Measurements from ENCODE around the gene HSP90B1. TPM values are rescaled to one million over a fixed set of nuclear protein-coding genes. Genes with fewer than 3 reads are reported as not detected.

HSP90B1 gene
- polyA plus RNA-seq (2013, experiment 1 of 2): 898 TPM
- polyA plus RNA-seq (2013, experiment 2 of 2): 923 TPM

- Histone ChIP-seq H3K36me3 (ENCODE audit: control insufficient read depth in 1 of 2, insufficient read depth in 2 of 2, low read depth in 1 of 2, low read length in 2 of 2) (peaks cover 3 to 29% of the 10 kb centered on the region in 2 experiments), H2BK12ac (ENCODE audit: low read length in 2 of 2) (peak within 1 kb of the TSS in 1 of 2 experiments; percentile 93), H3K14ac (ENCODE audit: low read length in 2 of 2) (peak within 1 kb of the TSS in 1 of 2 experiments; percentile 87), H3K9ac (ENCODE audit: low read length) (peak within 1 kb of the TSS; percentile 99), H2BK120ac (ENCODE audit: low read depth, low read length) (peak within 1 kb of the TSS; percentile 57), H3K4me2 (ENCODE audit: low read length, poor library complexity, severe bottlenecking) (peak within 1 kb of the TSS; percentile 81), H2BK5ac (ENCODE audit: low read depth, low read length, poor library complexity, severe bottlenecking) (peak within 1 kb of the TSS; percentile 59), H3K27me3 (ENCODE audit: control insufficient read depth in 1 of 2, insufficient read depth in 1 of 2, low read length in 2 of 2) (no peaks in the 10 kb centered on the region), H3K4me3 (ENCODE audit: insufficient read depth in 1 of 2, low read depth in 1 of 2, low read length in 2 of 2) (peak within 1 kb of the TSS; percentile 70 to 94), H3K9me3 (ENCODE audit: control insufficient read depth, low read length) (no peaks in the 10 kb centered on the region), H3K4me1 (ENCODE audit: control insufficient read depth, insufficient read depth, low read depth, low read length) (peaks cover 5% of the 10 kb centered on the region), H2BK15ac (ENCODE audit: low read depth, poor library complexity, severe bottlenecking) (no peak within 1 kb of the TSS), H4K8ac (ENCODE audit: low read length) (peak within 1 kb of the TSS; percentile 82), H3K79me1 (replicated peaks; ENCODE audit: low read length, poor library complexity, severe bottlenecking) (peaks cover 4% of the 10 kb centered on the region), H3K4ac (ENCODE audit: low read depth in 1 of 2, low read length in 2 of 2) (peak within 1 kb of the TSS; percentile 57 to 74), H3K23ac (ENCODE audit: low read length in 2 of 2) (peak within 1 kb of the TSS in 1 of 2 experiments; percentile 29), H4K91ac (ENCODE audit: low read length) (peak within 1 kb of the TSS; percentile 94), H3K27ac (ENCODE audit: low read length, poor library complexity, severe bottlenecking) (peak within 1 kb of the TSS; percentile 92), H3K18ac (ENCODE audit: low read depth in 1 of 2, low read length in 2 of 2) (peak within 1 kb of the TSS; percentile 77 to 83), H2AK5ac (ENCODE audit: low read length, severe bottlenecking) (no peak within 1 kb of the TSS), H2AFZ (ENCODE audit: low read depth, low read length) (peak within 1 kb of the TSS; percentile 0)
- under 1% methylated on average over 56 of the region's 56 CpGs for WGBS
- DNase-seq: peak; percentile 100
These were observed at the start of gene HSP90B1 for GRCh38 chr12:103930034-103930786. Gene HSP90B1, plus strand, starts transcription at chr12:103930410. Its CDS starts 106 bp downstream, at chr12:103930516.

GRCh38 chr12:103881261-103881660, 48.9 kb upstream of the HSP90B1 start:
- 90% methylated on average over 2 of the region's 2 CpGs for WGBS
- Histone ChIP-seq H2BK15ac (ENCODE audit: low read depth, poor library complexity, severe bottlenecking) (no peak overlapping the region), H4K8ac (ENCODE audit: low read length) (no peak overlapping the region), H2AFZ (ENCODE audit: low read depth, low read length) (no peak overlapping the region), H3K9ac (ENCODE audit: low read length) (no peak overlapping the region), H3K18ac (ENCODE audit: low read depth in 1 of 2, low read length in 2 of 2) (no peak overlapping the region), H3K79me1 (replicated peaks; ENCODE audit: low read length, poor library complexity, severe bottlenecking) (no peaks in the 10 kb centered on the region), H2AK5ac (ENCODE audit: low read length, severe bottlenecking) (no peak overlapping the region), H3K4me1 (ENCODE audit: control insufficient read depth, insufficient read depth, low read depth, low read length) (peaks cover 5% of the 10 kb centered on the region), H2BK120ac (ENCODE audit: low read depth, low read length) (no peak overlapping the region), H3K27ac (ENCODE audit: low read length, poor library complexity, severe bottlenecking) (peak overlapping the region; percentile 58), H2BK5ac (ENCODE audit: low read depth, low read length, poor library complexity, severe bottlenecking) (no peak overlapping the region), H3K4me2 (ENCODE audit: low read length, poor library complexity, severe bottlenecking) (no peak overlapping the region), H3K4ac (ENCODE audit: low read depth in 1 of 2, low read length in 2 of 2) (no peak overlapping the region), H3K23ac (ENCODE audit: low read length in 2 of 2) (no peak overlapping the region), H3K14ac (ENCODE audit: low read length in 2 of 2) (no peak overlapping the region), H4K91ac (ENCODE audit: low read length) (no peak overlapping the region), H3K4me3 (ENCODE audit: insufficient read depth in 1 of 2, low read depth in 1 of 2, low read length in 2 of 2) (no peak overlapping the region), H3K27me3 (ENCODE audit: control insufficient read depth in 1 of 2, insufficient read depth in 1 of 2, low read length in 2 of 2) (no peaks in the 10 kb centered on the region), H2BK12ac (ENCODE audit: low read length in 2 of 2) (no peak overlapping the region), H3K9me3 (ENCODE audit: control insufficient read depth, low read length) (no peaks in the 10 kb centered on the region), H3K36me3 (ENCODE audit: control insufficient read depth in 1 of 2, insufficient read depth in 2 of 2, low read depth in 1 of 2, low read length in 2 of 2) (no peaks in the 10 kb centered on the region)
- DNase-seq: no peak

GRCh38 chr12:103882861-103883596, 47.2 kb upstream of the HSP90B1 start:
- no peak overlapping the region for H2BK15ac ChIP-seq (ENCODE audit: low read depth, poor library complexity, severe bottlenecking)
- no peak overlapping the region for H2BK5ac ChIP-seq (ENCODE audit: low read depth, low read length, poor library complexity, severe bottlenecking)
- H4K8ac ChIP-seq (ENCODE audit: low read length): no peak overlapping the region
- H2AK5ac ChIP-seq (ENCODE audit: low read length, severe bottlenecking): no peak overlapping the region
- no peaks in the 10 kb centered on the region for H3K9me3 ChIP-seq (ENCODE audit: control insufficient read depth, low read length)
- no peak overlapping the region for H2AFZ ChIP-seq (ENCODE audit: low read depth, low read length)
- no peaks in the 10 kb centered on the region for H3K27me3 ChIP-seq (ENCODE audit: control insufficient read depth in 1 of 2, insufficient read depth in 1 of 2, low read length in 2 of 2)
- H3K14ac ChIP-seq (ENCODE audit: low read length in 2 of 2): no peak overlapping the region
- H3K18ac ChIP-seq (ENCODE audit: low read depth in 1 of 2, low read length in 2 of 2): no peak overlapping the region
- H3K4me1 ChIP-seq (ENCODE audit: control insufficient read depth, insufficient read depth, low read depth, low read length): peaks cover 5% of the 10 kb centered on the region
- H2BK120ac ChIP-seq (ENCODE audit: low read depth, low read length): no peak overlapping the region
- H2BK12ac ChIP-seq (ENCODE audit: low read length in 2 of 2): no peak overlapping the region
- no peaks in the 10 kb centered on the region for H3K79me1 ChIP-seq (replicated peaks; ENCODE audit: low read length, poor library complexity, severe bottlenecking)
- no peak overlapping the region for H3K4ac ChIP-seq (ENCODE audit: low read depth in 1 of 2, low read length in 2 of 2)
- peak overlapping the region in 1 of 2 experiments; percentile 50 for H3K23ac ChIP-seq (ENCODE audit: low read length in 2 of 2)
- no peak overlapping the region for H3K27ac ChIP-seq (ENCODE audit: low read length, poor library complexity, severe bottlenecking)
- H3K9ac ChIP-seq (ENCODE audit: low read length): no peak overlapping the region
- DNase-seq: no peak
- H3K36me3 ChIP-seq (ENCODE audit: control insufficient read depth in 1 of 2, insufficient read depth in 2 of 2, low read depth in 1 of 2, low read length in 2 of 2): no peaks in the 10 kb centered on the region
- no peak overlapping the region for H4K91ac ChIP-seq (ENCODE audit: low read length)
- H3K4me3 ChIP-seq (ENCODE audit: insufficient read depth in 1 of 2, low read depth in 1 of 2, low read length in 2 of 2): no peak overlapping the region
- H3K4me2 ChIP-seq (ENCODE audit: low read length, poor library complexity, severe bottlenecking): no peak overlapping the region
- WGBS: no CpG with 5 or more reads among the region's 2 CpGs

DNA sequence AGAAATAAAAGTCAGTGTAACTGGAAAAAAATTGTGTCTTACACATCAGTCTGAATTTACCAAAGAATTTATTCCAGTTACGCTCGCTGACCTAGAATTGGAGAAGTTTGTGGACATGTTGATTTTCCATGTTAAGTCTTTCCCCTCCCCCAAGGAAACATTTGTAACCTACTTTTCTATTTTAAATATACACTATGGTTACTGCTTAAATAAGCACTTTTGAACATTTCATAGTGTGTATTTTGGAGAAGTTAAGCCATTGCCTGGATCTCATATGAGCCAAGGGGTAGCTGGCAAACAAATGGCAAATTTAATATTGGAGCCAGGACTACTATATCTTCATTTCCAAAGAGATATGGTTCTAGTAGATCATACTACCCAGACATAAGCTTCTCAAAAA, 46.3 kb upstream of the HSP90B1 start:
- H2AK5ac ChIP-seq (ENCODE audit: low read length, severe bottlenecking): no peak overlapping the region
- no peak overlapping the region for H3K23ac ChIP-seq (ENCODE audit: low read length in 2 of 2)
- no peaks in the 10 kb centered on the region for H3K36me3 ChIP-seq (ENCODE audit: control insufficient read depth in 1 of 2, insufficient read depth in 2 of 2, low read depth in 1 of 2, low read length in 2 of 2)
- H3K9ac ChIP-seq (ENCODE audit: low read length): no peak overlapping the region
- no peaks in the 10 kb centered on the region for H3K9me3 ChIP-seq (ENCODE audit: control insufficient read depth, low read length)
- H2AFZ ChIP-seq (ENCODE audit: low read depth, low read length): no peak overlapping the region
- H4K8ac ChIP-seq (ENCODE audit: low read length): no peak overlapping the region
- no peak overlapping the region for H3K27ac ChIP-seq (ENCODE audit: low read length, poor library complexity, severe bottlenecking)
- no peak overlapping the region for H2BK120ac ChIP-seq (ENCODE audit: low read depth, low read length)
- H4K91ac ChIP-seq (ENCODE audit: low read length): no peak overlapping the region
- H3K4ac ChIP-seq (ENCODE audit: low read depth in 1 of 2, low read length in 2 of 2): no peak overlapping the region
- H2BK15ac ChIP-seq (ENCODE audit: low read depth, poor library complexity, severe bottlenecking): no peak overlapping the region
- H3K4me1 ChIP-seq (ENCODE audit: control insufficient read depth, insufficient read depth, low read depth, low read length): peaks cover 5% of the 10 kb centered on the region
- no peak overlapping the region for H3K4me3 ChIP-seq (ENCODE audit: insufficient read depth in 1 of 2, low read depth in 1 of 2, low read length in 2 of 2)
- H3K18ac ChIP-seq (ENCODE audit: low read depth in 1 of 2, low read length in 2 of 2): no peak overlapping the region
- no peaks in the 10 kb centered on the region for H3K27me3 ChIP-seq (ENCODE audit: control insufficient read depth in 1 of 2, insufficient read depth in 1 of 2, low read length in 2 of 2)
- no peak overlapping the region for H2BK12ac ChIP-seq (ENCODE audit: low read length in 2 of 2)
- H2BK5ac ChIP-seq (ENCODE audit: low read depth, low read length, poor library complexity, severe bottlenecking): no peak overlapping the region
- WGBS: no CpG with 5 or more reads among the region's 2 CpGs
- H3K79me1 ChIP-seq (replicated peaks; ENCODE audit: low read length, poor library complexity, severe bottlenecking): no peaks in the 10 kb centered on the region
- H3K14ac ChIP-seq (ENCODE audit: low read length in 2 of 2): no peak overlapping the region
- H3K4me2 ChIP-seq (ENCODE audit: low read length, poor library complexity, severe bottlenecking): no peak overlapping the region
- DNase-seq: no peak

Measured in mesenchymal stem cell (in vitro differentiated cells and primary cell).